GM21367 (cell line): ENCODE measurements around the gene ADPRHL1.

Experiments used
- ATAC-seq: cut with Tn5 transposase; IDR thresholded peaks from one replicate; pipeline ENCODE4 v1.9.1; 2021; ENCODE audit not compliant: unreplicated experiment

Gene ADPRHL1

GRCh38 chr13:113433391-113433916, 19.8 kb downstream of the ADPRHL1 start:
- no peak for ATAC-seq

GRCh38 chr13:113432506-113433270, 20.6 kb downstream of the ADPRHL1 start:
- no peak for ATAC-seq

DNA sequence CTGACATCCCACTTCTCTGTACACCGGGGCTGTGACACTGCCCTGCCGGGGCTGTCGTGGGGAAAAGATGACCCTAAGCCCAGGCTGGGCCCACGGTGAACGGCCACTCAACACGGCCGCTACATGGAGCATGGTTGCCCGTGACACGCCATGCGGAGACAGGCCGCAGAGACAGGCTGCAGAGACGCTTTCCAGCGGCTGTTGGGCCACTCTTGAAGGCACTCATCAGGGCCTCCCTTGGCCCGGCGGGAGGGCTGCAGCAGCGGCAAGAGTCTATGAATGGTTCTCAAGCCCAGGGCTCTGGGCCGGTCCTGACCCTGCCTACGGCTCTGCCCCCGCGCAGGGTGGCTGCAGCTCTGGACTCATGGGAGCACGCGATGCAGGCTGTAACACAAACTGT, 22.1 kb downstream of the ADPRHL1 start:
- ATAC-seq: no peak

GRCh38 chr13:113430378-113431110, 22.7 kb downstream of the ADPRHL1 start:
- no peak for ATAC-seq

DNA sequence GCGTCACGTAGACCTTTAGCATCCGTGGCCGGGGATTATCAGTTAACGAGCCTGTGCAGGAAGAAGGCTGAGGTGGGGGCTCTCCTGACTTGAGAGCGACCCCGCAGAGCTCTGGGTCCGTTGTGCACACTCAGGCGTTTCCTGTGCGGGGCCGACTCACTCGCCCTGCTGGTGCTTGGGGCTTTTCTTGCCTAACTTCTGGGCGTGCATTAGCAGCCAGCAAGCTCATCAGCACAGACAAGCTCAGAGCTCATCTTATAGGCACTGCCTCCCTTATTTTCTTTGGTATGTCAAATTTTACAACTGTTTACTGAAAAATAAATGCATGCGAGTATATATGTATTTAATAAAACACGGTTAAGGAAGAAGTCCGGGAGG, 23.7 kb downstream of the ADPRHL1 start:
- no peak for ATAC-seq

- ATAC-seq: no peak
Observed at GRCh38 chr13:113428871-113429607, 24.2 kb downstream of the ADPRHL1 start.

- no peak for ATAC-seq
Observed at GRCh38 chr13:113428469-113428865, 24.8 kb downstream of the ADPRHL1 start.

DNA sequence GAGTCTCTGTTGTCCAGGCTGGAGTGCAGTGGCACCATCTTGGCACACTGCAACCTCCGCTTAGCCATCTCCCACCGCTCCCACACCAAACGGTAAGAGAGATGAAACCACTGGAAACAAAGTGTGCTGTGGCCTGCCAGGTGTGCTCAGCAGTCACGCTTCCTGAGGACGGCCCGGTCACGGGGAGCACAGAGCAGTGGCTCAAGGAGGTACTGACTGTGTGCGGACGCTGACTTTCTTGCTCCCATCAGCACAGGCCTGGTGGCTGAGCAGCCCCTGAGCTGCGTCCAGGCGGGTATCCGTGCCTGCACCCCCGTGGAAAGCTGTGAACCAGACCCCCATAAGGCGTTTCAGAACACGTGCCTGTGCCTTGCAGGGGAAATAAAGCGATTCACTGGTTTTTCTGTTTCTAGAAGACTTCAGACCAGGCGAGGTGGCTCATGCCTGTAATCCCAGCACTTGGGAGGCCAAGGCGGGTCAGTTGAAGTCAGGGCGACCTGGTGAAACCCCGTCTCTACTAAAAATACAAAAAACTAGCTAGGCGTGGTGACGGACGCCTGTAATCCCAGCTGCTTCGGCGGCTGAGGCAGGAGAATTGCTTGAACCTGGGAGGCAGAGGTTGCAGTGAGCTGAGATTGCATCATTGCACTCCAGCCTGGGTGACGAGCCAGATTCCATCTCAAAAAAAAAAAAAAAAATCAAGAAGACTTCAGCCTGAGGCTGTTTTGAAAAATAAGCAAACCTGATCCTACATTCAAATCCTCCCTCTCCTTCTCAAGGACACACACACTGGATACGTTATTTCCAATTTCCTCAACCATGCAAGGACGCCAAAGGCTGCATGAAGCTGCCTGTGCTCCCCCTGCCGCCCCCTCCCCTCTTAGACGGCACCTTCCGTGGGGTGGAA, 25.5 kb downstream of the ADPRHL1 start:
- ATAC-seq: no peak

GRCh38 chr13:113426591-113426986, 26.7 kb downstream of the ADPRHL1 start:
- no peak for ATAC-seq

GRCh38 chr13:113425941-113426590, 27.2 kb downstream of the ADPRHL1 start:
- ATAC-seq: no peak

- ATAC-seq: no peak
Observed at GRCh38 chr13:113423520-113424163, 29.6 kb downstream of the ADPRHL1 start.

DNA sequence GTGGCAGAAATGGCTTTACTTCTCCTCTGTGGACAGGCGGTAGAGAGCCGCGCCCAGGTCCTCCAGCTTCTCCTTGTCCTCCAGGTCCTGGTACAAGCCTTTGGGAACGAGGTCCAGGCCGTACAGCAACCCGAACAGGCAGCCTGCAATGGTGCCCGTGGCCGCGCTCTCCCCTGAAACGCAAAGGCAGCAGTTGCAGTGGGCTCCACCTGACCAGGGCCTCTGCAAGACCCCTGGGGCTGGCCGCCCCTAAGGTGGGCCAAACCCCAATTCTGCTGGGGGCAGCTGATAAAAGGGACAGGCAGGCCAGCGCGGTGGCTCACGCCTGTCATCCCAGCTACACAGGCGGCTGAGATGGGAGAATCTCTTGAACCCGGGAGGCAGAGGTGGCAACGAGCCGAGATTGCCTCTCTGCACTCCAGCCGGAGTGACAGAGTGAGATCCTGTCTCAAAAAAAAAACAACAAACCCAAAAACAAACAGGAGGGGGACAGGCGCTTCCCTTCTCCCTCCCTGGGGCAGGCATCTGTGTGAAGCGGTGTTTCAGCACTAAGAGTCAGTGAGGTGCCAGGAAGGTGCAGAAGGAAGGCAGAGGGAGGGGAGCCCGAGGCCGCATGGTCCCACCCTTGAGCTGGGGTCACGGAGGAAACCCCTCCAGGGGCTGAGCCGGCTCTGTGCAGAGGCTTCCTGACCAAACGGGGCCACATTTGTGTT, 30.3 kb downstream of the ADPRHL1 start:
- no peak for ATAC-seq

- ATAC-seq: no peak
Observed at GRCh38 chr13:113421673-113422270, 31.5 kb downstream of the ADPRHL1 start.

GRCh38 chr13:113420833-113421600, 32.3 kb downstream of the ADPRHL1 start:
- ATAC-seq: no peak

DNA sequence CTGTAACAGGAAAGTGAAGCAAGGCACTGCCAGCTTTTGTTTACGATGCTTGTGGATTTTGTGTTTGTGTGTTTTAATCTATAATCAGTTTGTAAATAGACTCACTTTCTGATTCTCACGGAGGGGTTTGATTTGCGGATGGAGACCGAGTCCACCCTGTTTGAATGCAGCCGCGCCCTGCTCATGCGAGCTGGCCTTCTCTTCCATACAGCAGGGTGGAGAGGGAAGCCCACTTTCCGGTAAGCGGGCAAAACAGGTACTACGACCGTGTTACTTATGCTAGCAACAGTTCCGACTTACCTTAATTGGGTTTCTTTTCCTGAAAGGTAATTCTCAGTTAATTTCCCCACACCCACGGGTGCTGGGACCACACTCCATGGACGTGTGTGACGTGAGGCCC, 33.1 kb downstream of the ADPRHL1 start:
- no peak for ATAC-seq

GRCh38 chr13:113419531-113420193, 33.6 kb downstream of the ADPRHL1 start:
- ATAC-seq: no peak

- no peak for ATAC-seq
Observed at GRCh38 chr13:113418722-113419049, 34.6 kb downstream of the ADPRHL1 start.
